GM23338 (cell line): ENCODE data around the gene MCUB.

Experiments used
- CREB1 ChIP-seq: fragments of 250-450 bp; sonication (Bioruptor Pico); IDR thresholded peaks from 2 replicates; pipeline ENCODE4 v1.5.0; 2020; ENCODE audit warnings: low read depth, mild to moderate bottlenecking, moderate library complexity
- CTCF ChIP-seq, 2 experiments: fragments of 200-600 bp in 1 of 2; sonication (generic) in 1 of 2; conservative IDR thresholded peaks; 2 replicates each; pipeline versions ENCODE4 v1.5.1 to v1.6.1; 2016 to 2017; ENCODE audit warnings: antibody characterized with exemption in 2 of 2, low read depth in 2 of 2, mild to moderate bottlenecking in 2 of 2, moderate library complexity in 1 of 2
- ETS1 ChIP-seq: IDR thresholded peaks from 2 replicates; pipeline ENCODE4 v1.6.1; 2016; ENCODE audit warnings: antibody characterized with exemption
- EZH2 ChIP-seq: fragments of 200-600 bp; sonication (generic); IDR thresholded peaks from one replicate; pipeline ENCODE4 v1.8.0; 2017; ENCODE audit warnings: antibody characterized with exemption, mild to moderate bottlenecking, low read depth; ENCODE audit not compliant: unreplicated experiment
- EZH2phosphoT487 ChIP-seq: fragments of 200-600 bp; sonication (generic); IDR thresholded peaks from one replicate; pipeline ENCODE4 v1.8.1; 2018; ENCODE audit warnings: antibody characterized with exemption; ENCODE audit not compliant: unreplicated experiment
- JUNB ChIP-seq: IDR thresholded peaks from one replicate; pipeline ENCODE4 v1.6.1; 2016; ENCODE audit warnings: antibody characterized with exemption; ENCODE audit not compliant: unreplicated experiment
- NANOG ChIP-seq: IDR thresholded peaks from 2 replicates; pipeline ENCODE4 v1.6.1; 2016; ENCODE audit warnings: antibody characterized with exemption, borderline replicate concordance
- POLR2AphosphoS5 ChIP-seq: IDR thresholded peaks from 2 replicates; pipeline ENCODE4 v1.6.1; 2016; ENCODE audit warnings: antibody characterized with exemption, low read depth
- REST ChIP-seq: IDR thresholded peaks from one replicate; pipeline ENCODE4 v1.6.1; 2018; ENCODE audit warnings: antibody characterized with exemption; ENCODE audit not compliant: unreplicated experiment
- STAT1 ChIP-seq: IDR thresholded peaks from one replicate; pipeline ENCODE4 v1.6.1; 2016; ENCODE audit warnings: antibody characterized with exemption; ENCODE audit not compliant: unreplicated experiment
- ZNF114 ChIP-seq: fragments of 250-450 bp; sonication (Bioruptor Pico); IDR thresholded peaks from 2 replicates; pipeline ENCODE4 v1.5.0; 2020; ENCODE audit warnings: mild to moderate bottlenecking, moderate library complexity
- ZNF331 ChIP-seq: fragments of 250-450 bp; sonication (Bioruptor Pico); IDR thresholded peaks from 2 replicates; pipeline ENCODE4 v1.5.0; 2020; ENCODE audit warnings: low read depth, mild to moderate bottlenecking, moderate library complexity

DNA sequence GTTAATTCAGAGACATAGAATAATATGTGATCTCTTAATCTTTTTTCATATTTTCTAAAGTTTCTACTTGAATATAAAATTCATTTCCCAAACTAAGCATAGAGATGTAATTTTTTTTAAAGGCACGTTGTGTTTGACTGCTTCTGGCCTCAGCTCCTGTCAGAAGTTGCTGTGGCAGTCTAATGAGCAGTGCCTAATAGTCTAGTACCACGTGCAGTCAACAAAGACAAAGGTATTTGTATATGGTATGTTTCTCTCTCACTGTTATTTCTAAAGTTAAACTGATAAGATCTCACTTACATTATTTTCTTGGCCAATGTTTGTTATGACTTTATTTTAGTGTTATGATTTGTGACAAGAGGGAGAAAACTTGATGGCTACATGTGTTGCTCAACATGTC is 48.6 kb upstream of the MCUB start:
- TF ChIP-seq EZH2 = no peak
- no peak for TF ChIP-seq CTCF (conservative IDR thresholded peaks at IDR 0.05; ENCODE audit: low read depth in 2 of 2)
- TF ChIP-seq POLR2AphosphoS5 = no peak
- no peak for TF ChIP-seq ETS1
- TF ChIP-seq ZNF331 (CRISPR knock-in tag) = no peak
- no peak for TF ChIP-seq REST
- TF ChIP-seq STAT1 = no peak
- no peak for TF ChIP-seq JUNB
- TF ChIP-seq EZH2phosphoT487 = no peak
- no peak for TF ChIP-seq CREB1 (CRISPR knock-in tag)
- no peak for TF ChIP-seq NANOG
- no peak for TF ChIP-seq ZNF114 (CRISPR knock-in tag)
